Measurements from ENCODE around the gene DCTN3.

The DCTN3 gene

DNA sequence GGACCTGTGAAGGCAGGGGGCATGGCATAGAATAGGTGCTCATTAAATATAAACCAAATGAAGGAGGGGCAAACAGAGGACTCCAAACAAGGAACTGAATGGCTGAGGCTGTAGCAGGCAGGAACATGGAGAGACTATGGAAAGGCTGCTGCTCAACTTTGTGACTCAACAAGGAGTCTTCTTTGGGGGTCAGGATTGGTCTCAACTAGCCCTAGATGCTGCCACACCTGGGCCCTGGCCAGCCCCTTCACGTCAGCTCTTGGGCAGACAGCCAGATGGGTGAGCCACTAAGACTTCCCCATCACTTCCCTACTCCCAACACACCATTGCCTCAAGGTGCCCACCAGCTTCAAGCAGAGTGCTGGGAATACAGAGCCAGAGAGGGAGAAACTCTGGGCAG lies 19.4 kb downstream of the DCTN3 start:
- Mint-ChIP-seq H3K36me3 (no peaks in the 10 kb centered on the region), H3K4me3 (no peak overlapping the region), H3K27ac (no peak overlapping the region), H3K4me1 (peaks cover 3% of the 10 kb centered on the region), H3K9me3 (no peaks in the 10 kb centered on the region), H3K27me3 (peaks cover 16% of the 10 kb centered on the region)
- ATAC-seq (ENCODE audit: low read depth) (no peak), DNase-seq (ENCODE audit: low spot score in 2 of 2) (no peak)

DNA sequence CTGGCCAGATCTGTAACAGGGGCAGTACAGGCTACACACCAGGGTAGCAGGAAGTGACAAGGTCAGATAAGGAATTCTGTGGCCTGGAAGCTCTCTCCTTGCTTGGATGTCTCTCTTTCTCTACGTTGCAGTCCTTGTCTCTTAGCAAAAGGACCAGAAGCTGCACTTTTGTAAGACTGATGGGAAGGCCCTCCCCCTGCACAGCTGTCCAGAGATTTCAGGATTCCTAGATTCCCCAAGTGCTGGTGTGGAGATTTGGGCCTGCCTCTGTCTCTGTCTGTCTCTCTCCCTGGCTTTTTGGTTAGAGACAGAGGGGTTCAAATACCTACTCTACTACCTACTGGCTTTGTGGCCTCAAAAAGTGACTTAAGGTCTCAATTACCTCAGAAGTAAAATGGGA lies 20.7 kb downstream of the DCTN3 start:
- DNase-seq (ENCODE audit: low spot score in 2 of 2) (no peak), ATAC-seq (ENCODE audit: low read depth) (no peak)
- Mint-ChIP-seq H3K27ac (no peak overlapping the region), H3K9me3 (no peaks in the 10 kb centered on the region), H3K4me1 (peaks cover 3% of the 10 kb centered on the region), H3K36me3 (no peaks in the 10 kb centered on the region), H3K27me3 (peaks cover 20% of the 10 kb centered on the region), H3K4me3 (no peak overlapping the region)

DNA sequence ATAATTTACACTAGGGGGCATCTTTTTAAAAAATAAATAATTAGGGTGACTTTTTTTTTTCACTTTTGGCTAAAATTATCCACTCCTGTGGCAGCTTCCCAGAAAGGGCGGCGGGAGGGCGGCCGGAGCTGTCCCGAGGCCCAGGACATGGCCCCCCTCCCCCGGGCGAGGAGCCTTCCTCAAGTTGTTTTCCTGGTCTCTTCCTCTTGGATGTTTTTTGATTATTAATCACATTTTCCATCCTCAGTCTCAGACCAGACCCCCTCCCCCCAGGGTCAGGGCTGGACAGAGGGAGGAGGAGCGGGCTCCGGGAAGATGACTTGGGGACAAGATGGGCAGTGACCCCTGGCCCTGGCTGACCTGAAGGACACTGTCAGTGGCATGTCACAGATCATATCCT lies 26.1 kb downstream of the DCTN3 start:
- ATAC-seq (ENCODE audit: low read depth) (no peak), DNase-seq (ENCODE audit: low spot score in 2 of 2) (no peak)
- H3K4me3 Mint-ChIP-seq: no peak overlapping the region
- peaks cover 39% of the 10 kb centered on the region for H3K27me3 Mint-ChIP-seq
- H3K4me1 Mint-ChIP-seq: peaks cover 17% of the 10 kb centered on the region
- H3K36me3 Mint-ChIP-seq: no peaks in the 10 kb centered on the region
- no peak overlapping the region for H3K27ac Mint-ChIP-seq
- H3K9me3 Mint-ChIP-seq: no peaks in the 10 kb centered on the region

DNA sequence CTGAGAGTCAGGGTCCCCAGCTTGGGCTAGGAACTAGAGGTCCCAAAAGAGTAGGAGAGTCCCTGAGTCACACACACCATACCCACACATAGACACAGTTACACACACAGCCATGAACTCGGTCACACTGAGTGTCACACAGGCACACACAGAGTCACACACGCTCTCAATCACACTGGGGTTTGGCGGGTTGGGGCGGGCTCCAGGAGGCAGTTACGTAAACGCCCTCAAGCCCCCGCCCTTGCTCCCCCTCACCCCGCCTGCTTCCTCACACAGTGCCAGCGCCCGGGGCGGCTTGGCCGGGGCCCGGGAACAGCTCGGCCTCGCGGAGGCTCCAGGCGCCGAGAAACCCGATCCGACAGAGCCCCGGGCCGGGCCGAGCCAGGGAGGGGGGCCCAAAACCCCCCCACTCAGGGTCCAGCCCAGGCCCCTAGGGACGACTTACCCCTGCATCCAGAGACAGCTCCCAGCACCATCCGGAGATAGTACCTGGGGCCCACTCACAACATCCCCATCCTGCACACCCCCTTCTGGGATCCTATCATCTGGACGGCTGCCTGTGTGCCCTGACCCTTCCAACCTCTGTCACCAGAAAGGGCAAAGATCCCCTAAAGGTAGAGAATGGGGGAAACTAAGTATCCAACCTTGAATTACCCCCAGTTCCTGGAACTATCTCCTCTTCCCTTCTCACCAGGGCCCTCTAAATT lies 27.2 kb downstream of the DCTN3 start:
- Mint-ChIP-seq H3K27me3 (peaks cover 49% of the 10 kb centered on the region), H3K4me1 (peaks cover 25% of the 10 kb centered on the region), H3K9me3 (no peaks in the 10 kb centered on the region), H3K27ac (no peak overlapping the region), H3K4me3 (no peak overlapping the region), H3K36me3 (no peaks in the 10 kb centered on the region)
- DNase-seq (ENCODE audit: low spot score in 2 of 2): no peak
- peak; percentile 17 for ATAC-seq (ENCODE audit: low read depth)

DNA sequence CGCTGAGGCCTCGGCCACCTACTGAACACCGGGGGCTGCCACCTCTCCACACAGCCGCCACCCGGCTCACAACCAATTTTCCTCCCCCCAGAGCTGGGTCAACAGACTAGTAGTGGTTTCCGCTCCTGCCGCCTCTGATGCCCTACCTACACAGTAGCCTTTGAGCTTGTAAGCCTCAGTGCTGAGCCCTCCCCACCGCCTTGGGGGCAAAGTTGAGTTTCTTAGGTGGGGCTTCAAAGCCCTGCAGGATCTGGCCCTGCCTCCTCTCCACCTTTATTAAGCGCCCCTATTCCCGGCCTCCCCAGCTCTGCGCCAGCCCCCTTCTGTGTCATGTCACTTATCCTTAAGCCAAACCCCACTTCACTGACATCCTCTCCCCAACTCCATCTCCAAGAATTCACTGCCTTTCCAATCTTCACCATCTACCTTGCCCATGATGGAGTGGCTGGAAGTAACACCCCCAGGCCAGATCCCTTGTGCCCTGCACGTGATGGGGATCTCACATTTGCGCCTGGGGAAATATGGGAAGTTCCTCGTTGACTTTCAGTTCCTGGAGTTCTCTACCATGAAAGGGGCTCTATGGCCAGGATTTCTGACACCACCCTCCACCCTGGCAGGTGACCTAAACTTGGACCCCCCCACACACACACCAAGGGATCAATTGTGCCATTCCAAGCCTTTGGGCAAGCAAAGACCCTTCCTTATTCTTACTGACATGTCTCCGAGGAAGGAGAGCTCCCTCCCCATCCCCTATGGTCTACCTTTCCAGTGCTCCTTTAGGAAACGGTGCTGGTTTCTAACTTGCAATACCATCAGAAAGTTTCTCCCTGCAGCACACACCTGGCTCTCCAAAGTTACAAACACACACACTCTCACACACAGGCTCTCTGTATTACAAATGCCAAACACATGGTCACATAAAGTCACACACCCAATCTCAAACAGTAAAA lies 28.1 kb downstream of the DCTN3 start:
- H3K27ac Mint-ChIP-seq: peak overlapping the region; percentile 15
- no peaks in the 10 kb centered on the region for H3K36me3 Mint-ChIP-seq
- peak overlapping the region; percentile 82 for H3K4me3 Mint-ChIP-seq
- DNase-seq (ENCODE audit: low spot score in 2 of 2) (no peak), ATAC-seq (ENCODE audit: low read depth) (peak; percentile 7)
- H3K9me3 Mint-ChIP-seq: no peaks in the 10 kb centered on the region
- peaks cover 25% of the 10 kb centered on the region for H3K4me1 Mint-ChIP-seq
- H3K27me3 Mint-ChIP-seq: peaks cover 52% of the 10 kb centered on the region

DNA sequence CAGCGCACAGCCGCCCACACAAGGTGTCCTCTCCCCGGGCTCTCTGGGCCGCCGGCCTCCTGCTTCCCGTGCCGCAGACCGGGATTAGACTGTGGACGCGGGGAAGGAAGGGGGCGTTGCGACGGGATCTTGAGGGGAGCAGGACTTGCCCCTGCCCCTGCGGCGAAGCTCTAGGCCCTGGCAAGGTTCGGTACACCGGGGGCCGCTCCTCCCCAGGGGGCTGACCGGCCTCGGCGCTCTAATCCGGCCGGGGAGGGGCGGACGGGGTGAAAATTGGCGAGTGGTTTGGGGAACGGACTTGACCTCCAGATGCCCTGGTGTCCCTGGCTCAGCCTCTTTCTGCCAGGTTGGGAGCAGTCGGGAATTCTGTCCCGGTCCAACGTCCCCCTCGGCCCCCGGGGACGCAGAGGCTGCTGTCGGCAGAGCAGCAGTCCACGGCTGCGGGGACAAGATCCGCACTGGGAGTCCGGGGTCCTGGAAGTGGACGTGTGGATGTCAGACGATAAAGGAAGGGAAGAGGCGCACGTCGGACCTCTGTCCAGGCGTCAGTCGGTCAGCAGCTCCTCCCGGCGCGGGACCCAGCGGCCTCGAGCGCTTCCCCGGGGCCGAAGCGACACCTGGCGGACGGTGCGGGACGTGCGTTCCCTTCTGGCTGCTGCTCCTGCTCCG lies 28.9 kb downstream of the DCTN3 start:
- peak; percentile 81 for ATAC-seq (ENCODE audit: low read depth)
- Mint-ChIP-seq H3K4me3 (peak overlapping the region; percentile 82), H3K27me3 (peaks cover 52% of the 10 kb centered on the region)

DNA sequence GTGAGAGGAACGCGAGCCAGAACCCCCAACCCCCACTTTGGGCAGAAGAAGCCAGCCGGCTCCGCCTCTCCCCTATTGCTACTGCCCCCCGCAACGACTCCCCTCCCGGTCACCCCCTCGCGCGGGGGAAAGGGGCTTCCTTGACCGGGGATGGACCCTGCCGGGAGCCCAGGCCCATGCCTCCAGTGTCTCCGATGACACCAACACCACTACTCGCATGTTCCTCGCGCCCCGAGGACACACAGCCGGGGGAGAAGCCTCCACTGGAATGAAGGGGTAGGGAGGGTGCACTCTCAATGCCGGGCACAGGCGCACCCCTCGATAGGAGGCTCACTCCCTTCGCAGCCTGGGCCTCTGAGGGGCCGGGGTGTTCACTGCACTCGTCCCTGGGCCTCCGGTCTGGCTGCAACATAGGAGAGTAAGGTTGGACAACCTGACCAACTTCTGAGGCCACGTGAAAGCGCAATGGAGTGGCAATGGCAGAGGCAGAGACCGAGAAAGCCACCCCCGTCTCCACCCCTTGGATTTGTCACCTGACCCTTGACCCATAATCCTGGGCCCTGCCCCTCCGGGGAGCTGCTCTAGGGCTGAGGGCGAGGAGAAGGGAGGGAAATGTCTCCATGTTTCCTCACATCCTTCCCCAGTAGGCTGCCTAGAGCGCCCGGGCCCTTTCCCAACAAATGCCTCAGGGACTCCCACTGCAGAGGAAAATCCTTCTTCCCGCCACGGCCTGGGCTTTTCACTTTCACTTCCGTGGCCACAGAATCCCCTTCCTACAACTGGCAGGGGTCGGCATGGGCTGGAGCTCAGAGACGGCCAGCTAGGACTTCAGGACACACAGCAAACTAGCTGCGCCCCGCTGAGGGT lies 29.7 kb downstream of the DCTN3 start:
- Mint-ChIP-seq H3K36me3 (no peaks in the 10 kb centered on the region), H3K4me1 (peaks cover 33% of the 10 kb centered on the region), H3K27ac (no peak overlapping the region), H3K9me3 (no peaks in the 10 kb centered on the region), H3K4me3 (peak overlapping the region; percentile 82), H3K27me3 (peaks cover 54% of the 10 kb centered on the region)
- ATAC-seq (ENCODE audit: low read depth) (peak; percentile 7), DNase-seq (ENCODE audit: low spot score in 2 of 2) (peak in 1 of 2 donors; percentile 38)

More for the DNA sequence above, 28.9 kb downstream of the DCTN3 start:
- Mint-ChIP-seq H3K4me1 (peaks cover 25% of the 10 kb centered on the region), H3K27ac (no peak overlapping the region), H3K36me3 (no peaks in the 10 kb centered on the region), H3K9me3 (no peaks in the 10 kb centered on the region)
- peak; percentile 81 to 88 for DNase-seq (ENCODE audit: low spot score in 2 of 2)

DNA sequence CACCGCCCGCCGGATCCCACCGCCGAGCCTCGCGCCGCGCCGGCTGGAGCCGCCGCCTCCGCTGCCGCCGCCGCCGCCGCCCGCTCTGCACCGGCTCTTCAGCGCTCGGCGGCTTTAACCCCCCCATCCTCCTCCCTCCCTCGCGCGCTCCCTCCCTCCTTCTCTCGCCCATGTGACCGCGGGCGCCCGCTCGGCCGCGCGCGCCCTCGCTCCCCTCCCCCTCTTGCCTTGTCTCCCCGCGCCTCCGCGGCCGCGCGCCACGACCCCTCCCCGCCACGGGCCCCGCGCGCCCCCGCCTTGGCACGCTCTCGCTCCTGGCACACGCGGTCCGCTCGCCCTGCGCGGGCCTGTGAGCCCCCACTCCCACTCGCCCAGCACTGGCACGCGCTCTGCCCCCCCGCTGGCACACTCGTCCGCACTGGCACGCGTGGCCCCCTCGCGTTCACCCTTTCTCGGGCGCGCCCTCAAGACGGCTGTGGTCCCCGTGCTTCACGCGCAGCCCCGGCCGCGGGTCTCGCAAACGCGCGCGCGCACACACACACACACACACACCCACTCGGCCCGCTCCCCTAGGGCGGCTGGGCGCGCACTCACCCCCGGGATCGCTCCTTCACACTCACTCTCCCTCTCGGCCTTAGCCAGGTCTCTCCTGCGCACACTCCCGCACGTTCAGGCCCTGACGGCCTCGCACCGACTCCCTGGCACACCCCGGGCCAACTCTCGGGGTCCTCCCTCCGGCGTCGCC lies 30.5 kb downstream of the DCTN3 start, which contains the start of gene CNTFR:
Gene CNTFR (minus strand): TSS at position 89 of the 745 bp plus-strand sequence. CDS start 20,743 bp downstream, outside the sequence.
- no peak within 1 kb of the TSS for H3K27ac Mint-ChIP-seq
- no peak for DNase-seq (ENCODE audit: low spot score in 2 of 2)
- peak; percentile 36 for ATAC-seq (ENCODE audit: low read depth)

DNA sequence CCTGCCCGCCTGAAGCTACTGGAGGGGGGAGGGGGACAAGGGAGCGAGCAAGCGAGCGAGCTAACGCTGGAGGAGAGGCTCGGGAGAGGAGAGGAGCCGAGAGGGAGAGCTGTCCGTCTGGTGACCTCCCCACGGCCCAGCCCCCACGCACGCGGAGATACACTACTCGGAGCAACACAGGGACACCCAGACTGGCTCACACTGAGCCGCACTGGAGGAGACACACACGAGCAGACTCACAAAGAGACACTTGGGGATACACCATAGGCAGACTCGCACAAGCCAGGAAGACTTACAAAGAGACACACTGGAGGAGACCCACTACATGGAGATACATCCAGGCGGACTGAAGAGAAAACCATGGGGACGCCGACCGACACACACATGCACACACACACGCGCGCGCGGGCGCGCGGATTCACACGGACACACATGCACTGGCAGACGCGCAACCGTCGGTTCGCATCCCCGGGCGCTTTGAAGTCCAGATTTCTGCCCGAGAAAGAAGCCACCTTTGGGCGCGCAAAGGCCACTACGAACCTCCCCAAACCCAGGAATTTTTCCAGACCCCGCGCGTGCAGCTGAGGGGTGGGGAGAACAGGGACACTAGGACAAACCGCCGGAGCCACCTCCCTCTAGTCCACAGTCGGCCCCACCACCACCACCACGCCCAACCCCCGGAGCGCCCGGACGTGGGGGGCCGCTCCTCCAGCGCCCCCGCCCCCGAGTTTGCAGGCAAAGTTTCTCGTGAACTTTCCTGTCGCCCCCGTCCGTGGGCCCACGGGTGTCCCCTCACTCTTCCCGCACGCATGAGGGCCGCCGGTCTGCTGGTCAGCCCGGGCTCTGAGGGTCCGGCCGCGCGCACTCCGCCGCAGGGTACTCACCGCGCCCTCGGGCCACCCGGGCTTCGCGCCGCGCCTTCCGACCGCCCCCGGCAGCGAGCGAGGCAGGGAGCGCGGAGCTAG lies 31.3 kb downstream of the DCTN3 start:
- Mint-ChIP-seq H3K4me3 (peak overlapping the region; percentile 68), H3K9me3 (no peaks in the 10 kb centered on the region), H3K27me3 (peaks cover 52% of the 10 kb centered on the region), H3K36me3 (no peaks in the 10 kb centered on the region), H3K27ac (no peak overlapping the region), H3K4me1 (peaks cover 34% of the 10 kb centered on the region)
- DNase-seq (ENCODE audit: low spot score in 2 of 2) (no peak), ATAC-seq (ENCODE audit: low read depth) (no peak)

More for the DNA sequence above, 30.5 kb downstream of the DCTN3 start, which contains the start of gene CNTFR:
- H3K9me3 Mint-ChIP-seq: no peaks in the 10 kb centered on the region
- peaks cover 52% of the 10 kb centered on the region for H3K27me3 Mint-ChIP-seq
- H3K4me3 Mint-ChIP-seq: peak within 1 kb of the TSS; percentile 82
- H3K36me3 Mint-ChIP-seq: no peaks in the 10 kb centered on the region
- peaks cover 34% of the 10 kb centered on the region for H3K4me1 Mint-ChIP-seq

DNA sequence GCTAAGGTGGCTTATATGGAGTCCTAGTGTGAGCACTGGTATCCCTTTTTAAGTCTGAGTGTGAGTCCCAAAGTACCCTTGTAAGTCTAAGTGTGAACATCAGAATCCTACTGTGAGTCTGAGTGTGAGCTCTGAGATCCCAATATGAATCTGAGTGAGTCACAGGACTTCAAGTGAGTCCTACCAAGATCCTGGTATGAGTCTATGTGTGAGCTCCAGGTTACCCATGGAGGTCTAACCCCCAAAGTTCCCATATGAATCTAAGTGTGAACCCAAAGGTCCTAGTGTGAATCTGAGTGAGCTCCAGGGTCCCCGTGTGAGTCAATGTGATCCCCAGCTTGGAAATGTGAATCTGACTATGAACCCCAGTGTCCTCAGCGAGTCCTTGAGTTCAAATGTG lies 33.0 kb downstream of the DCTN3 start:
- DNase-seq (ENCODE audit: low spot score in 2 of 2) (no peak), ATAC-seq (ENCODE audit: low read depth) (no peak)
- Mint-ChIP-seq H3K4me1 (peaks cover 28% of the 10 kb centered on the region), H3K9me3 (no peaks in the 10 kb centered on the region), H3K27ac (no peak overlapping the region), H3K36me3 (no peaks in the 10 kb centered on the region), H3K4me3 (no peak overlapping the region), H3K27me3 (peaks cover 54% of the 10 kb centered on the region)

DNA sequence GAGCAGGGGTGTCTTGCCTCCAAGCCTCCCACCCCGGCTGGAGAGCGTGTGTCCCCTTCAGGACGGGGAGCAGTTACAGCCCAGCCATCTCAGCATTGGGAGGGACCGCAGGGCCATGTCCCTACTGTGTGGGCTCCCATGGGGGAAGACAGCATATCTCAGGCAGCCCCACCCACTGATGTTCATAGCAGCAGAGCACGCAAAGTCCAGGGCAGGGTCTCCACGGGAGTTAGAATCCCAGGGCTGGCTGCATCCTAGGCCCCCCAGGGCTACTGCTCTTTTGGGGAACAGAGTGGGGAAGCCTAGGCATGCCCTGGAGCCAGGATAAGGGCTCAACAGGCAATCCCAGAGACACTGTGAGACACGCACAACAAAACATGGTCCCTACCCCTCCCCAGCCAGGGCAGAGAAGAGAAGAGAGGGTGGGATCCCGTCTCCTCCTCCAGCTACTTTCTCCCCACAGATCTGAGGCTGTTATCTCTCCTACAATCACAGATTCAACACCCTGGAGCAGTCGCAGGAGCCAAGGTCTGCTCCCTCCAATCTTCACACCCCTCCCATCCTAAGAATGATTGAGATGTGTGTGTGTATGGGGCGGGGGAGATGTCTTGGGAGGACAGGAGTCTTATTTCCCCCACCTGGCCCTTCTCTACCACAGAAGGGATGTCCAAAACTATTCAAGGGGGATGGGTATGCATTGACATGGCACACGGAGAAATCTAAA lies 34.2 kb downstream of the DCTN3 start:
- peaks cover 26% of the 10 kb centered on the region for H3K4me1 Mint-ChIP-seq

More for the DNA sequence above, 34.2 kb downstream of the DCTN3 start:
- Mint-ChIP-seq H3K27me3 (peaks cover 56% of the 10 kb centered on the region), H3K36me3 (no peaks in the 10 kb centered on the region), H3K9me3 (no peaks in the 10 kb centered on the region), H3K4me3 (no peak overlapping the region), H3K27ac (no peak overlapping the region)
- DNase-seq (ENCODE audit: low spot score in 2 of 2) (no peak), ATAC-seq (ENCODE audit: low read depth) (no peak)

Measured in memory B cell (primary cell).